ENCODE results near the gene SYT11.

DNA sequence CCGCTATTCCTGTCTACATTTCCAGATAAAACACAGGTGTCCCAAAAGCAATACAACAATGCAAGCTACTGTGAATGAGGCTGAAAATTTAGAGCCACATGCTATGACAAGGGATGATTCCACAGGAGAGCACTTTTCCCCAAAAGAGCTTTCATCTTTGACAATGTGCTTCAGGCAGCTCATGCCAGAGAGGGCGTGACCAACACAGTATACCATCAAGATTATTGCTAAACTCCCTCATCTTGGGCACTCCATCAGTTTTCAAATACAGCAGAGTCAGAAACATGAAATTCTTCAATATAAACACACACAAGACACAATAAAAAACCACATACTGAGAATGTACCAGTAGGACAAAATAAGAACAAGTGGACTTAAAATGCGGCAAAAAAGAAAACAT, 9.0 kb upstream of the SYT11 start:
- TF ChIP-seq, protein P1, sequence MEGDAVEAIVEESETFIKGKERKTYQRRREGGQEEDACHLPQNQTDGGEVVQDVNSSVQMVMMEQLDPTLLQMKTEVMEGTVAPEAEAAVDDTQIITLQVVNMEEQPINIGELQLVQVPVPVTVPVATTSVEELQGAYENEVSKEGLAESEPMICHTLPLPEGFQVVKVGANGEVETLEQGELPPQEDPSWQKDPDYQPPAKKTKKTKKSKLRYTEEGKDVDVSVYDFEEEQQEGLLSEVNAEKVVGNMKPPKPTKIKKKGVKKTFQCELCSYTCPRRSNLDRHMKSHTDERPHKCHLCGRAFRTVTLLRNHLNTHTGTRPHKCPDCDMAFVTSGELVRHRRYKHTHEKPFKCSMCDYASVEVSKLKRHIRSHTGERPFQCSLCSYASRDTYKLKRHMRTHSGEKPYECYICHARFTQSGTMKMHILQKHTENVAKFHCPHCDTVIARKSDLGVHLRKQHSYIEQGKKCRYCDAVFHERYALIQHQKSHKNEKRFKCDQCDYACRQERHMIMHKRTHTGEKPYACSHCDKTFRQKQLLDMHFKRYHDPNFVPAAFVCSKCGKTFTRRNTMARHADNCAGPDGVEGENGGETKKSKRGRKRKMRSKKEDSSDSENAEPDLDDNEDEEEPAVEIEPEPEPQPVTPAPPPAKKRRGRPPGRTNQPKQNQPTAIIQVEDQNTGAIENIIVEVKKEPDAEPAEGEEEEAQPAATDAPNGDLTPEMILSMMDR (IDR thresholded peaks at IDR 0.05; ENCODE audit: poor library complexity), result no peak
- TF ChIP-seq EZH2 (IDR thresholded peaks at IDR 0.05; ENCODE audit: borderline replicate concordance) (no peak), EZH2phosphoT487 (IDR thresholded peaks at IDR 0.05; ENCODE audit: low read depth, severe bottlenecking, unreplicated experiment) (no peak)
